Vagina (tissue), 2 donors: ENCODE results near the gene PTPRN2. TPM values are rescaled to one million over a fixed set of nuclear protein-coding genes. Genes with fewer than 3 reads are reported as not detected.

ENCODE experiments used
- DNase-seq, 2 donors: peaks; one replicate each; pipeline ENCODE4 v3.0.0-alpha.2; 2017; ENCODE audit errors: extremely low spot score in 2 of 2
- H3K27ac ChIP-seq: fragments of 200-600 bp; sonication (generic); one replicate; pipeline ENCODE4 v1.5.1; 2019
- H3K27me3 ChIP-seq: fragments of 200-600 bp; sonication (generic); one replicate; pipeline ENCODE4 v1.5.1; 2019
- H3K36me3 ChIP-seq, 2 donors: fragments of 200-600 bp; sonication (generic); one replicate each; pipeline ENCODE4 v1.5.1; 2017 to 2019
- H3K4me1 ChIP-seq: fragments of 200-600 bp; sonication (generic); one replicate; pipeline ENCODE4 v1.5.1; 2019
- H3K4me3 ChIP-seq, 2 donors: fragments of 200-600 bp; sonication (generic); 1 replicate in 1 of 2; 2 replicates in 1 of 2; pipeline ENCODE4 v1.5.1; 2016 to 2019
- H3K9me3 ChIP-seq: fragments of 200-600 bp; sonication (generic); one replicate; pipeline ENCODE4 v1.5.1; 2019
- CTCF ChIP-seq, 3 experiments: fragments of 450-650 bp in 2 of 3; fragments of 200-600 bp in 1 of 3; sonication (generic) in 1 of 3; IDR thresholded peaks; one replicate each; pipeline ENCODE4 v1.5.1; 2017 to 2019; ENCODE audit warnings: antibody characterized with exemption in 3 of 3, mild to moderate bottlenecking in 2 of 3, moderate library complexity in 2 of 3
- POLR2A ChIP-seq, 2 donors: fragments of 450-650 bp; IDR thresholded peaks; one replicate each; pipeline ENCODE4 v1.6.1; 2017; ENCODE audit warnings: antibody characterized with exemption in 2 of 2, mild to moderate bottlenecking in 2 of 2, moderate library complexity in 2 of 2
- POLR2AphosphoS5 ChIP-seq, 2 donors: sonication (generic); formaldehyde crosslinking; IDR thresholded peaks; one replicate each; pipeline ENCODE4 v1.9.0; 2017; ENCODE audit warnings: antibody characterized with exemption in 2 of 2, mild to moderate bottlenecking in 2 of 2, low read depth in 1 of 2; ENCODE audit not compliant: insufficient read depth in 1 of 2
- intact Hi-C: fragments of 100-400 bp; cut with DNase I; formaldehyde crosslinking; loops from one replicate; pipeline ENCODE4 v1.15.1; 2023
- total RNA-seq: library from RNA; depleted of rRNA; stranded (reverse); fragments of >200 nt; gene quantifications from one replicate; pipeline ENCODE4 v1.2.3, GENCODE V29; 2016

PTPRN2 gene
- total RNA-seq, 1 donor from 2014 or later: 7.4 TPM

DNA sequence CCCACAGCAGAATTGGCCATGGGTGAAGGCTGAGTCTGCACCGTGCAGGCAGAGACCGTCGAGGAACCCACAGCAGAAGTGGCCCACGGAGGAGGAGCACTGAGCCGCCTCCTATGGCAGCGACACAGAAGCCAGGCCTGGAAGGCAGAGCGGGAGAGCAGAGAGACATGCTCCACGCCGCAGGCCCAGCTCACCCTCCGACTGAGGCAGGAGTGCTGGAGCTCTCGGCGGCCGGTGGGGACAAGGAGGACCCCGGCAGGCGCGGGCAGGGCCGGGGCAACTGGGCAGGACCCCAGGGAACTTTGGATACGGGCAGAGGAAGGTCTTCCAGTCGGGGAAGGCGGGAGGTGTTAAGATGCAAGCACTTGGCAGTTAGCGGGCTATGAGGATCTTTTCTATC is 830.4 kb downstream of the PTPRN2 start:
- Histone ChIP-seq H3K36me3 (no peaks in the 10 kb centered on the region), H3K4me3 (no peak overlapping the region), H3K4me1 (no peaks in the 10 kb centered on the region), H3K27ac (no peak overlapping the region), H3K9me3 (no peaks in the 10 kb centered on the region), H3K27me3 (no peaks in the 10 kb centered on the region)
- TF ChIP-seq POLR2AphosphoS5 (IDR thresholded peaks at IDR 0.05; ENCODE audit: insufficient read depth in 1 of 2, low read depth in 1 of 2): no peak
- no peak for TF ChIP-seq POLR2A (IDR thresholded peaks at IDR 0.05)
- no peak for TF ChIP-seq CTCF (IDR thresholded peaks at IDR 0.05)
- no peak for DNase-seq
- intact Hi-C loops: no loop called here

GRCh38 chr7:157755741-157756140 is 831.9 kb downstream of the PTPRN2 start:
- DNase-seq: no peak
- intact Hi-C loops: no loop called here
- Histone ChIP-seq H3K36me3 (no peaks in the 10 kb centered on the region), H3K27me3 (no peaks in the 10 kb centered on the region), H3K4me3 (no peak overlapping the region), H3K9me3 (no peaks in the 10 kb centered on the region), H3K27ac (no peak overlapping the region), H3K4me1 (no peaks in the 10 kb centered on the region)
- TF ChIP-seq POLR2A (IDR thresholded peaks at IDR 0.05): no peak
- TF ChIP-seq CTCF (IDR thresholded peaks at IDR 0.05): no peak
- no peak for TF ChIP-seq POLR2AphosphoS5 (IDR thresholded peaks at IDR 0.05; ENCODE audit: insufficient read depth in 1 of 2, low read depth in 1 of 2)

GRCh38 chr7:157754416-157754790 is 833.2 kb downstream of the PTPRN2 start:
- intact Hi-C loops: no loop called here

DNA sequence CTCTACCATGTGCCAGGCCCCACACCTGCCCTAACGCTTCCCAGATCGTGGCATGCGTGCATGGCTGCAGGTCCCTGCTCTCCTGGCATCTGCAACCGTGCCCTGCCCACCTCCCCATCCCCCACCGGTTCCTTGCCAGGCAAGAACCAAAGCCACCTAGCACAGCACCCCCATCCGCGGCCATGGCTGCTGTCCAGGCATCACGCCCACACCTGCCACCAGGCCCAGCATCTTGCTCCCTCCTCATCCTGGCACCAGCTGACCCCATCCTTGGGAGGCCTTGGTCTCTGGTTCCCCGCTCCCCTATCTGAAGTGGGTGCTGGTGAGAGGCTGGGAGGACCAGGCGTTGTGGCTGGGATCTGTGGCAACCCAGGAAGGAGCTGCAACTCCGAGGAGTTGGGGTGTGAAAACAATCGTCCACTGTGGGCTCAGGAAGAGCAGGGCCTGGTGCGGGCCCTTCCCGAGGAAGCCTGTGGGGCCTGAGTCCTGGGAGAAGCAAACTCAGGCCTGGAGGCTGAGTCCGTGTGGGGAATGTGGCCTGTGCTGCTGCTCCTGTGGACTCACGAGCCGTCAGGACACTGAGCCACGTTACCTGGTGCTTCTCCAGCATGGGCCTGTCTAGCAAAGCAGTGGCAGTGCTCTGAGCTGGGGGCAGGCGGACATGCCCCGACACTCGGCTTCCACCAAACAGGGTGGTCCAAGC is 833.8 kb downstream of the PTPRN2 start:
- Histone ChIP-seq H3K27me3 (no peaks in the 10 kb centered on the region), H3K4me3 (no peak overlapping the region), H3K27ac (no peak overlapping the region), H3K9me3 (no peaks in the 10 kb centered on the region), H3K36me3 (no peaks in the 10 kb centered on the region), H3K4me1 (no peaks in the 10 kb centered on the region)
- TF ChIP-seq POLR2A (IDR thresholded peaks at IDR 0.05) (no peak), POLR2AphosphoS5 (IDR thresholded peaks at IDR 0.05; ENCODE audit: insufficient read depth in 1 of 2, low read depth in 1 of 2) (no peak), CTCF (IDR thresholded peaks at IDR 0.05) (no peak)
- intact Hi-C loops: no loop called here
- DNase-seq: no peak

More at GRCh38 chr7:157754416-157754790, 833.2 kb downstream of the PTPRN2 start:
- Histone ChIP-seq H3K27ac (no peak overlapping the region), H3K36me3 (no peaks in the 10 kb centered on the region), H3K4me3 (no peak overlapping the region), H3K4me1 (no peaks in the 10 kb centered on the region), H3K9me3 (no peaks in the 10 kb centered on the region), H3K27me3 (no peaks in the 10 kb centered on the region)
- DNase-seq: no peak
- TF ChIP-seq POLR2A (IDR thresholded peaks at IDR 0.05) (no peak), CTCF (IDR thresholded peaks at IDR 0.05) (no peak), POLR2AphosphoS5 (IDR thresholded peaks at IDR 0.05; ENCODE audit: insufficient read depth in 1 of 2, low read depth in 1 of 2) (no peak)

- intact Hi-C loops: no loop called here
These were observed 834.8 kb downstream of the PTPRN2 start for GRCh38 chr7:157752832-157753291.

More at GRCh38 chr7:157752832-157753291, 834.8 kb downstream of the PTPRN2 start:
- Histone ChIP-seq H3K4me1 (no peaks in the 10 kb centered on the region), H3K27me3 (no peaks in the 10 kb centered on the region), H3K4me3 (no peak overlapping the region), H3K27ac (no peak overlapping the region), H3K36me3 (no peaks in the 10 kb centered on the region), H3K9me3 (no peaks in the 10 kb centered on the region)
- DNase-seq: no peak
- no peak for TF ChIP-seq POLR2A (IDR thresholded peaks at IDR 0.05)
- TF ChIP-seq CTCF (IDR thresholded peaks at IDR 0.05): no peak
- no peak for TF ChIP-seq POLR2AphosphoS5 (IDR thresholded peaks at IDR 0.05; ENCODE audit: insufficient read depth in 1 of 2, low read depth in 1 of 2)
